Measurements from ENCODE around the gene XIRP1. TPM values are rescaled to one million over a fixed set of nuclear protein-coding genes. Genes with fewer than 3 reads are reported as not detected.

The XIRP1 gene
- total RNA-seq, 1 experiment from 2014 or later = not detected

DNA sequence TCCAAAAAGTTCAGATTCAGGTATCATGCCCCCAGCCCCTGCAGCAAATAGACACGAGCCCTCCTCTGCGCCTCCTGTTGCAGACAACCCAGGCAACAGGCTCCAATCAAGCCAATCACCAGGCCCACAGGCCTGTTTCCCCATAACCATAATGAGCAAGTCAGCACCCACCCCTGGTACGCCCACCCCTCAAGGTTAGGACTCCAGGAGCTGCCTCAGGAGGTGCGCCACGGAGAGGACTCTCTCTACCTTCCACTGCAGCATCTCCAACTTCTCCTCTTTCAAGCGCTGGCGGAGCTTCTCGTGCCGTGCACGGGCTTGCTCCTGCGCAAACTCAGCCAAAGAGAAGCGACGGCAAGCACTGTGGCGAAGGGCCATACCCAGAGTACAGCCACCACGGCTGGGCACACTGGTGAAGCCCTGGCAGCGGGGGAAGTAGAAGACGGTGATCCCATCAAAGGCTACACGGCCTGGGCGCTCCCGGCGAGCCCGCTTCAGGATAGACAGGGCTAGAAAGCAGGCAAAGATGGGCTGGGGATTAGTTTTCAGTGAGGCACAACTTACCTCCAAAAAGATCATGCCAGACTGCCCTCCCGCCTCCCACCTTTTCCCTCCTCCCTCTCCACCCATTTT is 47.5 kb downstream of the XIRP1 start:
- ChIA-PET POLR2A (no interaction called here), CTCF (interaction anchor here (1.0 kb wide), 1 partner anchor 144 kb away, joined by 3 read pairs; no protein-coding TSS in a partner anchor), RAD21 (ENCODE audit: low non-redundant PET in 1 of 2, low total read pairs in 2 of 2, uncharacterized antibody in 2 of 2, unreplicated experiment in 2 of 2) (no interaction called here)
- no peak for ATAC-seq
- H3K79me2 ChIP-seq (ENCODE audit: insufficient read depth, low read length) = peaks cover 50% of the 10 kb centered on the region
- DNase-seq (ENCODE audit: low read depth, low spot score) = no peak
- no peak overlapping the region for H3K27ac ChIP-seq (ENCODE audit: low read depth, low read length)
- BruUV-seq (replicated peaks) = no TSS peak
- peaks cover 20% of the 10 kb centered on the region; the same call in 1 of the 2 replicates for H4K20me1 ChIP-seq (ENCODE audit: insufficient read depth)
- no peak overlapping the region for H3K9ac ChIP-seq (ENCODE audit: low read length)
- no peaks in the 10 kb centered on the region for H3K27me3 ChIP-seq (ENCODE audit: insufficient read depth, low read length)
- TF ChIP-seq SIN3A (IDR thresholded peaks at IDR 0.05; ENCODE audit: low read depth) (no peak), TCF7L2 (IDR thresholded peaks at IDR 0.05; ENCODE audit: borderline replicate concordance, extremely low read depth, insufficient read depth, insufficient read length) (no peak), POLR2AphosphoS5 (IDR thresholded peaks at IDR 0.05; ENCODE audit: low read depth, low read length) (no peak), EGR1 (IDR thresholded peaks at IDR 0.05; ENCODE audit: low read depth) (no peak), EZH2 (IDR thresholded peaks at IDR 0.05) (no peak), FOSL1 (IDR thresholded peaks at IDR 0.05; ENCODE audit: low read depth) (no peak), YY1 (IDR thresholded peaks at IDR 0.05; ENCODE audit: extremely low read depth, insufficient replicate concordance, low read depth, low read length) (no peak)
- H3K4me3 ChIP-seq (replicated peaks in 1 of 2; ENCODE audit: low read depth in 1 of 2, low read length in 2 of 2) = no peak overlapping the region
- H3K9me3 ChIP-seq (ENCODE audit: control insufficient read depth in 1 of 2, insufficient read depth in 1 of 2, low read depth in 1 of 2, low read length in 2 of 2) = no peaks in the 10 kb centered on the region
- H2AFZ ChIP-seq (ENCODE audit: low read depth, low read length, poor library complexity, severe bottlenecking) = no peak overlapping the region
- H3K36me3 ChIP-seq (ENCODE audit: control insufficient read depth in 1 of 2, insufficient read depth in 2 of 2, low read length in 2 of 2) = peaks cover 24 to 40% of the 10 kb centered on the region in 2 experiments
- H3K9me2 ChIP-seq (ENCODE audit: insufficient read depth) = no peaks in the 10 kb centered on the region
- H3K4me1 ChIP-seq (ENCODE audit: control insufficient read depth in 1 of 2, insufficient read depth in 2 of 2, low read length in 2 of 2) = peaks cover 69 to 73% of the 10 kb centered on the region in 2 experiments
- H3K4me2 ChIP-seq (ENCODE audit: low read length) = no peak overlapping the region
- intact Hi-C loops (cut with micrococcal nuclease) = no loop called here

DNA sequence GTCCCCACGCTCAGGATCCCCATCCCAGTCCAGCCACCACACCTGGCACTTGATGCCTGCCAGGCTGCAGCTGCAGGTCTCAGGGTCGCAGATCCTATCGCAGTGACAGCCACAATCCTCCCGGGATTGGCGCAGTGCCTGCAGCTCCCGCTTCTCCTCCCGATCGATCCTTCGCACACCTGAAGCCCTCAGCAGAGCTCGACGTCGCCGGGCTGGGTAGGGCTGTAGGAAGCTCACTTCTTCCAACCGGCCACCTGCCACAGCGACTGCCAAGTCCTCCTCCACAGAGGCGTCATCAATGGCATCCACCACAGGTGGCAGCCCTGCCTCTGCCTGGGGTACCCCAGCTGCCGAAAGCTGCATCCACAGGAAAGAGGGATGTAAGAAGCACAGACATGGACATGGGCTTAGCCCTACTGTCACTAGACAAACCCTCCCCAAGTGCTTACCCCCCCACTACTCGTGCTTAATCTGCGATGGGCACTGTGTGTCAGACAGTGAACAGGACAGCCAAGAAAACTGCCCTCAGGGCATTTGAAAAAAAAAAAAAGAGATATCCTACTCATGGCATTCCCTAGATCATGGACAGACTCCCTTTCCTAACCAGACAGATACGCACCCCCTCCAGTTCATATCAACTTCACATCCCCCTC is 48.2 kb downstream of the XIRP1 start:
- RAD21 ChIA-PET (ENCODE audit: low non-redundant PET in 1 of 2, low total read pairs in 2 of 2, uncharacterized antibody in 2 of 2, unreplicated experiment in 2 of 2) = no interaction called here
- no peak overlapping the region for H3K9ac ChIP-seq (ENCODE audit: low read length)
- H3K9me3 ChIP-seq (ENCODE audit: control insufficient read depth in 1 of 2, insufficient read depth in 1 of 2, low read depth in 1 of 2, low read length in 2 of 2) = no peaks in the 10 kb centered on the region
- peaks cover 62 to 67% of the 10 kb centered on the region in 2 experiments for H3K4me1 ChIP-seq (ENCODE audit: control insufficient read depth in 1 of 2, insufficient read depth in 2 of 2, low read length in 2 of 2)
- H3K4me2 ChIP-seq (ENCODE audit: low read length) = no peak overlapping the region
- H3K4me3 ChIP-seq (replicated peaks in 1 of 2; ENCODE audit: low read depth in 1 of 2, low read length in 2 of 2) = no peak overlapping the region
- H3K36me3 ChIP-seq (ENCODE audit: control insufficient read depth in 1 of 2, insufficient read depth in 2 of 2, low read length in 2 of 2) = peaks cover 24 to 40% of the 10 kb centered on the region in 2 experiments
- CTCF ChIA-PET = interaction anchor here (1.0 kb wide), 1 partner anchor 144 kb away, joined by 3 read pairs; no protein-coding TSS in a partner anchor
- ATAC-seq (no peak), DNase-seq (ENCODE audit: low read depth, low spot score) (no peak)
- POLR2A ChIA-PET = no interaction called here
- H3K9me2 ChIP-seq (ENCODE audit: insufficient read depth) = no peaks in the 10 kb centered on the region
- H2AFZ ChIP-seq (ENCODE audit: low read depth, low read length, poor library complexity, severe bottlenecking) = no peak overlapping the region
- no TSS peak for BruUV-seq (replicated peaks)
- peaks cover 44% of the 10 kb centered on the region for H3K79me2 ChIP-seq (ENCODE audit: insufficient read depth, low read length)
- intact Hi-C loops (cut with micrococcal nuclease) = no loop called here
- H4K20me1 ChIP-seq (ENCODE audit: insufficient read depth) = peaks cover 15% of the 10 kb centered on the region; the same call in 1 of the 2 replicates
- no peak overlapping the region for H3K27ac ChIP-seq (ENCODE audit: low read depth, low read length)
- H3K27me3 ChIP-seq (ENCODE audit: insufficient read depth, low read length) = no peaks in the 10 kb centered on the region
- TF ChIP-seq SP1 (IDR thresholded peaks at IDR 0.05; ENCODE audit: low read depth) (no peak), TCF7L2 (IDR thresholded peaks at IDR 0.05; ENCODE audit: borderline replicate concordance, extremely low read depth, insufficient read depth, insufficient read length) (no peak), SIN3A (IDR thresholded peaks at IDR 0.05; ENCODE audit: low read depth) (no peak), SRF (IDR thresholded peaks at IDR 0.05; ENCODE audit: low read depth) (no peak), CBX3 (IDR thresholded peaks at IDR 0.05; ENCODE audit: low read depth) (no peak), POLR2AphosphoS5 (IDR thresholded peaks at IDR 0.05; ENCODE audit: low read depth, low read length) (no peak)
- TF ChIP-seq, protein P1, sequence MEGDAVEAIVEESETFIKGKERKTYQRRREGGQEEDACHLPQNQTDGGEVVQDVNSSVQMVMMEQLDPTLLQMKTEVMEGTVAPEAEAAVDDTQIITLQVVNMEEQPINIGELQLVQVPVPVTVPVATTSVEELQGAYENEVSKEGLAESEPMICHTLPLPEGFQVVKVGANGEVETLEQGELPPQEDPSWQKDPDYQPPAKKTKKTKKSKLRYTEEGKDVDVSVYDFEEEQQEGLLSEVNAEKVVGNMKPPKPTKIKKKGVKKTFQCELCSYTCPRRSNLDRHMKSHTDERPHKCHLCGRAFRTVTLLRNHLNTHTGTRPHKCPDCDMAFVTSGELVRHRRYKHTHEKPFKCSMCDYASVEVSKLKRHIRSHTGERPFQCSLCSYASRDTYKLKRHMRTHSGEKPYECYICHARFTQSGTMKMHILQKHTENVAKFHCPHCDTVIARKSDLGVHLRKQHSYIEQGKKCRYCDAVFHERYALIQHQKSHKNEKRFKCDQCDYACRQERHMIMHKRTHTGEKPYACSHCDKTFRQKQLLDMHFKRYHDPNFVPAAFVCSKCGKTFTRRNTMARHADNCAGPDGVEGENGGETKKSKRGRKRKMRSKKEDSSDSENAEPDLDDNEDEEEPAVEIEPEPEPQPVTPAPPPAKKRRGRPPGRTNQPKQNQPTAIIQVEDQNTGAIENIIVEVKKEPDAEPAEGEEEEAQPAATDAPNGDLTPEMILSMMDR (IDR thresholded peaks at IDR 0.05 in 2 of 3, conservative IDR thresholded peaks at IDR 0.05 in 1 of 3; ENCODE audit: borderline replicate concordance in 1 of 3, insufficient read depth in 1 of 3, low read depth in 2 of 3, low read length in 2 of 3) = no peak
- TF ChIP-seq, protein P2, sequence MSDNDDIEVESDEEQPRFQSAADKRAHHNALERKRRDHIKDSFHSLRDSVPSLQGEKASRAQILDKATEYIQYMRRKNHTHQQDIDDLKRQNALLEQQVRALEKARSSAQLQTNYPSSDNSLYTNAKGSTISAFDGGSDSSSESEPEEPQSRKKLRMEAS (IDR thresholded peaks at IDR 0.05) = no peak
- TF ChIP-seq, protein P3, sequence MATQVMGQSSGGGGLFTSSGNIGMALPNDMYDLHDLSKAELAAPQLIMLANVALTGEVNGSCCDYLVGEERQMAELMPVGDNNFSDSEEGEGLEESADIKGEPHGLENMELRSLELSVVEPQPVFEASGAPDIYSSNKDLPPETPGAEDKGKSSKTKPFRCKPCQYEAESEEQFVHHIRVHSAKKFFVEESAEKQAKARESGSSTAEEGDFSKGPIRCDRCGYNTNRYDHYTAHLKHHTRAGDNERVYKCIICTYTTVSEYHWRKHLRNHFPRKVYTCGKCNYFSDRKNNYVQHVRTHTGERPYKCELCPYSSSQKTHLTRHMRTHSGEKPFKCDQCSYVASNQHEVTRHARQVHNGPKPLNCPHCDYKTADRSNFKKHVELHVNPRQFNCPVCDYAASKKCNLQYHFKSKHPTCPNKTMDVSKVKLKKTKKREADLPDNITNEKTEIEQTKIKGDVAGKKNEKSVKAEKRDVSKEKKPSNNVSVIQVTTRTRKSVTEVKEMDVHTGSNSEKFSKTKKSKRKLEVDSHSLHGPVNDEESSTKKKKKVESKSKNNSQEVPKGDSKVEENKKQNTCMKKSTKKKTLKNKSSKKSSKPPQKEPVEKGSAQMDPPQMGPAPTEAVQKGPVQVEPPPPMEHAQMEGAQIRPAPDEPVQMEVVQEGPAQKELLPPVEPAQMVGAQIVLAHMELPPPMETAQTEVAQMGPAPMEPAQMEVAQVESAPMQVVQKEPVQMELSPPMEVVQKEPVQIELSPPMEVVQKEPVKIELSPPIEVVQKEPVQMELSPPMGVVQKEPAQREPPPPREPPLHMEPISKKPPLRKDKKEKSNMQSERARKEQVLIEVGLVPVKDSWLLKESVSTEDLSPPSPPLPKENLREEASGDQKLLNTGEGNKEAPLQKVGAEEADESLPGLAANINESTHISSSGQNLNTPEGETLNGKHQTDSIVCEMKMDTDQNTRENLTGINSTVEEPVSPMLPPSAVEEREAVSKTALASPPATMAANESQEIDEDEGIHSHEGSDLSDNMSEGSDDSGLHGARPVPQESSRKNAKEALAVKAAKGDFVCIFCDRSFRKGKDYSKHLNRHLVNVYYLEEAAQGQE (IDR thresholded peaks at IDR 0.05; ENCODE audit: low read depth) = no peak

Measured in HCT116 (cell line).